HG03558 (cell line): Measurements from ENCODE around the gene CADPS2.

Experiments
- ATAC-seq: cut with Tn5 transposase; IDR thresholded peaks from one replicate; pipeline ENCODE4 v1.9.1; 2021; ENCODE audit warnings: moderate number of reproducible peaks; ENCODE audit not compliant: unreplicated experiment; ENCODE audit errors: extremely low read depth

Gene CADPS2

DNA sequence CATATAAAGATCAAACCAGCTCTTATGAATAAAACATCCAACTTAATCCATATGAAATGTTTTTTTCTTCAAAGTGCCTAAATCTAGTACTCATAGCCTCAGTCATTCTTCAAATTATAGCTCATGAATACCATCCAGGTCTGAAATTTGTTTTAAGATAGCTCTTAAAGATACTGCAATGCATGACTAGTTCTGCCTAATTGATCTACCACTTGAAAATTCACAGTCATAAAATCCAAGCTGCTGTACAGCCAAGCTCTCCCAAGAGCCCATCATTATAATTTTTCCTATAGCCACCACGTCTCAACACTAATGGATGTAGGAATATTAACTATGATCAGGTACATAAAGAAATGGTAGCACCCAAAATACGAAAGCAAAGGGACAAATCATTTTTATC is 95.7 kb downstream of the CADPS2 start:
- no peak for ATAC-seq

DNA sequence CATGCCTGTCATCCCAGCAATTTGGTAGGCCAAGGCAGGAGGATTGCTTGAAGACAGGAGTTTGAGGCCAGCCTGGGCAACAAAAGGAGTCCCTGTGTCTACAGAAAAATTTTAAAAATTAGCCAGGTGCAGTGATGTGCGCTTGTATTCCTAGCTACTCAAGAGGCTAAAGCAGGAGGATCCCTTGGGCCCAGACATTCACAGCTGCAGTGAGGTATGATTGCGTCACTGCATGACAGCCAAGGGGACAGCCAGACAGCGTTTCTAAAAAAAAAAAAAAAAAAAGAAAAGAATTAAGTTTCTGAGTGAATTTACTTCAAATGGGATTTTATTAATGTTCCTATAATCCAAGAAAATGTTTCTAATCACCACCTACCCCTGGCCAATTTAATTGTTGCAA is 96.1 kb downstream of the CADPS2 start:
- no peak for ATAC-seq

DNA sequence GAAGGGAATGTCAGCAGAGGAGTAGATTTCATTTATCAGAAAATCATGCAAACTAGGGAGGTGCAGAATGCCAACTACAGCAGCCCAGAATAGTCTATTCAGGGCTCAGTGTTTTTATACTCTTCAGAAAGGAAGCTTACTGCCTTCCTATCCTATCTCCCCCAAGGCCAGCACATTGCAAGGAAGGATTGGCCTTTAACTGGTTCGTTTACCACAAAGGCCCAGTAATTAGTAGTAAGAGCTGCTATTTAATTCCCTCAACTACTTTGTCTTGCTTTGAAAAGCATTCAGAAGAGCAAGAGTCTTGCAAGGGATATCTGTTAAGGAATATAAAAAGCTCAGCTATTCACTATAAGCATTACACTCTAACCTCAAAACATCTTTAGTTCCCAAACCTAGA is 97.1 kb downstream of the CADPS2 start:
- ATAC-seq: no peak

- ATAC-seq: no peak
Observed at GRCh38 chr7:122770686-122771335, 115.4 kb downstream of the CADPS2 start.

DNA sequence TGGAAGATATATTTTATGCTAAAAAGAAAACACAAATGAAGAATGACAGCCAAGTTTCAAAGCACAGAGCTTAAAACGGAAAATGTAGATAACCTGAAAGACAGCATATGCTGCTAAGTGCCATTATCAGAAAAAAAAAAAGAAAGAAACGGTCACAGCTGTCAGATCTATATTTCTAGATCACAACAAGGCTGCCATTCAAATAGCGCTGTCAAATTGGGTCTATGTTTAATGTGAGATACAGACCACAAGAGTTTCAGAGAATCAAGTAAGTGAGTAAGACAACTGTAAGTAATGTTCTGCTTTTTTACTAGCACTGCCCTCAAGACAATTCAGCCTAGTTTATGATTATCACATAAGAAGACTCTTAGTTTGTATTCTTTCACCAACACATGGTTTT is 117.4 kb downstream of the CADPS2 start:
- no peak for ATAC-seq

- no peak for ATAC-seq
Observed at GRCh38 chr7:122767339-122767738, 118.9 kb downstream of the CADPS2 start.

DNA sequence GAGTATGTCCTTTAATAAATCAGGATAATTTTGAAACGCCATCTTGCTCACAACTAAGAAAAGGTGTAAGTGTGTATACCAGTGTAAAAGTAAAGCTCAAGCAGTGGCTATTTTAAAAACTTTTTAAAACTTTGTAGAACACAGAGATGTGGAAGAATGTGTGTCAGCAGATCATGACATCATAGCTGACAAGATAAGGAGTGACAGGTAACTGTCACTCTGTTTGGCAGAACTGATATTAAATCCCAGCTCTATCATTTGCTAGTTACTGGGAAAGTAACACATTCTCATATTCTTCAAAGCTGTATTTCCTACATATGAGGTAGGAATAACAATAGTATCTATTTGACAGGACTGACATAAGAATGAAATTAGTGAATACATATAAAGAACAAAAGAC is 119.7 kb downstream of the CADPS2 start:
- ATAC-seq: no peak

GRCh38 chr7:122764902-122765301 is 121.4 kb downstream of the CADPS2 start:
- ATAC-seq: no peak

GRCh38 chr7:122764020-122764419 is 122.2 kb downstream of the CADPS2 start:
- ATAC-seq: no peak

DNA sequence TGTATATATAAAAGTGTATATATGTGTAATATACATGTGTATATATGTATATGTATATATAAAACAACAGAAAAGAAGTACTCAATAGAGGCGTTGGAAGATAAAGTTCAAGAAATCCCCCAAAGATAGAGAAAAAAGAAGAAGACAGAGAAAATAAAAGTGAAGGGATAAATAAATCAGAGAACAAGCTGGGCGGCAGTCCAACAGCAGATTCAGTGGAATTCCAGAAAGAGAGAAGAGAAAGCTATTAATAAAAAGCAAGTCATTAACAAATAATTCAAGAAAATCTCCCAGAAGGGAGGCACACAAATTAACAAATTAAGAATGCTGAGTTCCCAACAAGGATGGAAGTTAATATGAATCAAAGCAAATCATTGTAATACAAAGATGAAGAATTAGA is 124.2 kb downstream of the CADPS2 start:
- no peak for ATAC-seq

GRCh38 chr7:122758501-122758900 is 127.8 kb downstream of the CADPS2 start:
- no peak for ATAC-seq

DNA sequence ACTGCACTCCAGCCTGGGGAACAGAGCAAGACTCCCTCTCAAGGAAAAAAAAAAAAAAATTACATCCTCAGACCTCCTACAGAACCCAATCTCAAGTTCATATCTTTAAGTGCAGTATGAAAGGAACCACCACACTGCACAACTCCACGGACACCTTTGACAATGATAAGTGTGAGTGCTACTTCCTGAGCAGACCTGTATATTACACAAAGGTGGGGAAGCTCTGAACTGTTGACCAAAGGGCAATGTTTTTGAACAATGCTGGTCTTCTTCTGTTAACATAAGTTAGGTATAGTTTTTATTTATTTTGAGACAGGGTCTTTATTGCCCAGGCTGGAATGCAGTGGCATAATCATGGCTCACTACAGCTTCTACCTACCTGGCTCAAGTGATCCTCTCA is 129.4 kb downstream of the CADPS2 start:
- no peak for ATAC-seq

DNA sequence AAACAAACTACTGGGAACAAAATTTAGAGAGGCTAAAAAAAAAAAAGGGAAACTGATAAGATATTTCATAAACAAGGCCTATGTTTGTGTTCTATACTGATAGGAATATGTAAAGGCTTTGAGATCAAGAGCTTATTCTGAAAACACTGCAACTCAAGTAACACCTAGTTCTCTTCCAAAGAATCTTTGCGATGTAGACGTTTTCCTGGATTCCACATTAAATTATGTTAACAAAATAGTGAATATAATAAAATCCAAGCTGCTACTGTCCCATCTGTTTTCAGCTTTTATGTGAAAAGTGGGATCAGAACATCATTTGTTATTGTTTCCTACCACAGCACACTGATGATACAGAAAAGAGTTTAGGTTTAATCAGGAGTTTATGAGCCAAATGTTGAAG is 130.6 kb downstream of the CADPS2 start:
- no peak for ATAC-seq

GRCh38 chr7:122752583-122752982 is 133.7 kb downstream of the CADPS2 start:
- no peak for ATAC-seq

DNA sequence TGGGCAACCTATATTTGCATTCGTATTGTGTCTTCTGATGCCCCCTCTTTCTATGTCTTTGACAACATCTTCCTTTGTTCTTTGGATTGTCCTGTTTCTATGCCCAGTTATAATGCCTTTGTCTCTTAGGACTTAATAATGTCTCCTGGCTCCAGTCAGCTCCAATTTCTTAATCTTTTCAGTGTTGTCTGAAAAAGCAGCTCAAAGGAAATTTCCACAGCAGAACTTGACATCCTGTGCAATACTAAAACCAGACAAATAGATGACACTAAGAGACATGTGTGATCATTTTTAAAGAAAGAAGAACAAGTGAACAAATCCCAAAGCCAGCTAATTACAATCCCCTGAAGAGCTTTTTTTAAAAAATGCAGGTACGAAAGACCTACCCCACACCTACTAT is 135.9 kb downstream of the CADPS2 start:
- ATAC-seq: no peak

- ATAC-seq: no peak
Observed at GRCh38 chr7:122748195-122748594, 138.1 kb downstream of the CADPS2 start.

- ATAC-seq: no peak
Observed at GRCh38 chr7:122746948-122747347, 139.3 kb downstream of the CADPS2 start.

DNA sequence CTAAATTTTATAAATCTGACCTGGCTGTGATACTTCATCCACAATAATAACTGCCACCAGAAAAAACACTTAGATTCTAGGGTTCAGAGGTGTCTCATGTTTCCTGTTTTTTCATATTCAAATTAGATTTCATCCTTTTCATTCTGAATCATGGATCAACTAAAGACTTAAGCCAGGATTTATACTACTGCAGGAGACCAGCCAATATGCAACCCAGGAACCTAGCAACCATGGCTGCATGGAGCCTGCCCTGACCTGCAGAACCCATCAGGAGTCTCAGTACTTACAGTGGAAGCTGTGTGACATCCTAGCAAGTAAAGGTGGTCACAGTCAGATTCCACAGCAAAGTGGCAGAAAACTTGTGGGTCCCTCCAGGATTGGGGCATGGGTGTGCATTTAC is 143.0 kb downstream of the CADPS2 start:
- no peak for ATAC-seq

DNA sequence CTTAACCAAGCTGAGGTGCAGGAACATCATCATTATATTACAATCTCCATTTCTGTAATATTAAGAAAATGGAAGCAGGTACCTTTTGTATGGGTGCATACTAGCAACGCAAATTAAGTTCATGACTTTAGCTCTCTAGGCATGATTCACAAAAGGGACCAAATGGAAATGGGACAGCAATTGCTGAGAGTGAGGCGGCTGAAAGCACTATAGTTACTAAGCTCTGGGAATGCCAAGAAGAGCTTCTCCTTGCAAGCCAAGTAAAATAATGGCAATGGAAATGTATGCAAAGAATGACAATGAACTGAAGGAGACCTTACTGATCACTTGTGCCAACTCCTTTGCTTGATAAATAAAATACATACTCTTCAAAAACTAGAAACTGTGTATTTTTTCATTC is 147.3 kb downstream of the CADPS2 start:
- ATAC-seq: no peak

DNA sequence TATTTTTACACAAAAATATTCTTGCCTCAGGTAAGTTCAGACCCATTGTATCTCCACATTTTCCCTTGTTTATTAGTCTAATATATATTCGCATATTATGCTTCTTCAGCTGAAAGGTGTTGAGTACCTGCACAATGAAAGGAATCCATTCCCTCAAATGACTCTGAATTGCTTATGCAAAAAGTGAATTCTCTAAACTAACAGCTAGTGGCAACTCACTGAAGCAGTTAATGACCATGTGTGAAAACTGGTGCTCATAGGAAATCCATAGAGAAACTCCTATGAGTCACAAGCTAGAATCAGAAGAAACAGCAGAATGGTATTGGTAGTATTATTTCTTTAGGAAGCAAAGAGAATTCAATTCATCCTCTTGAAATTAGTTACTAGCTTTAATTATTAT is 150.1 kb downstream of the CADPS2 start:
- ATAC-seq: no peak

DNA sequence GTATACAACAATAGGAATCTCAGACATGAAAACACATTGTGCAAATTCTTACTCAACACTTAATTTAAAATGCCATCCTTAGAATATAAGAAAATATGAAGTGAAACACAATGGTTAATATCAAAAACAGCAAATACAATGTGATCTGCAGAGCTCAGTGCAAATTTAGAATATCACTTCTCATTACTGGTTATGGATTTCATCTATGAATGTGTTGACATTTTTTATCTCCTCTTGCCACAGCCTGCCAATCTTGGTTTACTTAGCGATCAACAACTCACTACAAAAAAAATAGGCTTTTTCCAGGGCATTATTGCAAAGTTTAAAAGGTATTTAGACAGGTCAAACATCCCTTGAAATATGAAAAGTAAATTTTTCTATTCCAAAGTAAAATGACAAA is 158.5 kb downstream of the CADPS2 start:
- ATAC-seq: no peak

DNA sequence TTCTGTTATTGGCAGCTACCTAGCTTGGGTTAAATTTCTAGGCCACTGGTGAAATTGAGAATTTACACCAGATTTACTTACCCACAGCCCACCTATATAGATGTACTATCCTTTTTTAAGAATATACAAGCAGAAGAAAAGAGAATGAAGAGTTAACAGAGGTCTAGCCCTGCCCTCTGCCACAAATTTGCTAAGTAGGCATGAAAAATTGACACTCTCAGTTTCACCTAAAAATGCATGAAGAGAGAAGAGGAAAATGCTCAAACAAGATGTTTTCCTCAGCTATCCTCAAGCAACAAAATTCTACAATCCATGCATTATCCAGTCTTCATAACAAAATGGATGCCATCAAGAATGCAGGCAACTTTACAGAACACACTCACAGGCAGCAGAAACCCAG is 158.9 kb downstream of the CADPS2 start:
- ATAC-seq: no peak

GRCh38 chr7:122726881-122727280 is 159.4 kb downstream of the CADPS2 start:
- no peak for ATAC-seq
